ENCODE results near the gene TMEM234. TPM values are rescaled to one million over a fixed set of nuclear protein-coding genes. Genes with fewer than 3 reads are reported as not detected.

The TMEM234 gene
- total RNA-seq, 1 donor from 2014 or later, result 35.5 TPM

DNA sequence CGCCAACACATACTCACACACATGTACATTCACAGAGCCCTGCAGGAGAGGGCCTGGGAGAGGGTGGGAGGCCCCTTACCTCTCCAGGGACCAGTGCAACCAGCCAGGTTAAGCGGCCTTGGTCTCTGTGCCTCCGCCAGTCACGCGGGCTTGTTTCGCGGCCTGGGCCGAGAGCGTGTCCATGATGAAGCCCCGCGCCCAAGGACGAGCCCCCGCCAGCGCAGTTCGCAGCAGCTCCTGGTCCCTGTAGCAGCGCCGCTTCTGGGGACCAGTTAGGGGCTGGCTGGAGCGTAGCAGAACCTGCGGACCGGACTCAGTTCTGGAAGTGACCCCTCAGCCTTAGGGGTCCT, 17.6 kb upstream of the TMEM234 start:
- TF ChIP-seq, protein P1, sequence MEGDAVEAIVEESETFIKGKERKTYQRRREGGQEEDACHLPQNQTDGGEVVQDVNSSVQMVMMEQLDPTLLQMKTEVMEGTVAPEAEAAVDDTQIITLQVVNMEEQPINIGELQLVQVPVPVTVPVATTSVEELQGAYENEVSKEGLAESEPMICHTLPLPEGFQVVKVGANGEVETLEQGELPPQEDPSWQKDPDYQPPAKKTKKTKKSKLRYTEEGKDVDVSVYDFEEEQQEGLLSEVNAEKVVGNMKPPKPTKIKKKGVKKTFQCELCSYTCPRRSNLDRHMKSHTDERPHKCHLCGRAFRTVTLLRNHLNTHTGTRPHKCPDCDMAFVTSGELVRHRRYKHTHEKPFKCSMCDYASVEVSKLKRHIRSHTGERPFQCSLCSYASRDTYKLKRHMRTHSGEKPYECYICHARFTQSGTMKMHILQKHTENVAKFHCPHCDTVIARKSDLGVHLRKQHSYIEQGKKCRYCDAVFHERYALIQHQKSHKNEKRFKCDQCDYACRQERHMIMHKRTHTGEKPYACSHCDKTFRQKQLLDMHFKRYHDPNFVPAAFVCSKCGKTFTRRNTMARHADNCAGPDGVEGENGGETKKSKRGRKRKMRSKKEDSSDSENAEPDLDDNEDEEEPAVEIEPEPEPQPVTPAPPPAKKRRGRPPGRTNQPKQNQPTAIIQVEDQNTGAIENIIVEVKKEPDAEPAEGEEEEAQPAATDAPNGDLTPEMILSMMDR (IDR thresholded peaks at IDR 0.05), result no peak
- ChIA-PET CTCF (interaction anchor here (0.6 to 4.3 kb wide), 15 partner anchors 11 to 120 kb away, joined by 3 to 42 read pairs (median 10); partner anchors contain the start of genes CCDC28B, HDAC1, LCK and MARCKSL1), POLR2A (interaction anchor here (0.9 to 5.2 kb wide), 14 partner anchors 8 to 155 kb away, joined by 3 to 142 read pairs (median 18); partner anchors contain the start of genes BSDC1, CCDC28B, EIF3I and HDAC1)
- Mint-ChIP-seq H3K27ac (peak overlapping the region; percentile 87), H3K36me3 (ENCODE audit: low read depth) (no peaks in the 10 kb centered on the region), H3K4me3 (peak overlapping the region; percentile 89), H3K4me1 (peaks cover 21% of the 10 kb centered on the region), H3K27me3 (no peaks in the 10 kb centered on the region), H3K9me3 (no peaks in the 10 kb centered on the region)
- ATAC-seq (ENCODE audit: low read depth) (no peak), DNase-seq (no peak)
- intact Hi-C loops (cut with micrococcal nuclease), result loop anchor here (1.0 to 2.0 kb wide), 3 partner anchors 15 to 97 kb away; partner anchors contain the start of genes HDAC1 and MARCKSL1

DNA sequence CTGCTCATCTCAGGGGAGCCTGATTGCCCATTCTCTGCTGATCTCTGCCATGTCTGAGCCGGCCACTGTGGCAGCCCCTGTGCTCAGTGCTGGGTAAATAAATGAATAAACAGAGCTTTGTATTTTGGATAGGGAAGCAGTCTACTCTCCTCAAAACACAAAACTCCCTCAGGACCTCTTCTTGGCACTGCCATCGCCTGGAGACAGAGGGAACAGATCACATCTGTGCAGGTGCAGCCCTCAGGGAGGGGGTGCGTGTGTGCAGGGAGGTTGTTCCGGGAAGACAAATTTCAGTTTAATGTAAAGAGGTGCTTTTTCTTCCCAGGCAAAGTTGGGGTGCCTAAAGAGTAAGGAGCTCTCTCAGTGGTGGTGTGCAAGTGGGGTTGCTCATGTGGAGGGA, 17.2 kb upstream of the TMEM234 start:
- peak overlapping the region; percentile 62 for H3K4me3 Mint-ChIP-seq
- ChIA-PET POLR2A (interaction anchor here (0.7 to 5.2 kb wide), 9 partner anchors 7 to 155 kb away, joined by 4 to 142 read pairs (median 20); partner anchors contain the start of genes BSDC1, CCDC28B, EIF3I and HDAC1), CTCF (interaction anchor here (0.6 to 4.3 kb wide), 6 partner anchors 11 to 97 kb away, joined by 4 to 42 read pairs (median 17); partner anchors contain the start of genes HDAC1, LCK and MARCKSL1)
- peaks cover 21% of the 10 kb centered on the region for H3K4me1 Mint-ChIP-seq
- TF ChIP-seq, protein P1 (IDR thresholded peaks at IDR 0.05), result no peak
- peak overlapping the region; percentile 59 for H3K27ac Mint-ChIP-seq
- no peaks in the 10 kb centered on the region for H3K9me3 Mint-ChIP-seq
- no peaks in the 10 kb centered on the region for H3K27me3 Mint-ChIP-seq
- DNase-seq, result no peak
- no peaks in the 10 kb centered on the region for H3K36me3 Mint-ChIP-seq (ENCODE audit: low read depth)
- no peak for ATAC-seq (ENCODE audit: low read depth)
- intact Hi-C loops (cut with micrococcal nuclease), result no loop called here

DNA sequence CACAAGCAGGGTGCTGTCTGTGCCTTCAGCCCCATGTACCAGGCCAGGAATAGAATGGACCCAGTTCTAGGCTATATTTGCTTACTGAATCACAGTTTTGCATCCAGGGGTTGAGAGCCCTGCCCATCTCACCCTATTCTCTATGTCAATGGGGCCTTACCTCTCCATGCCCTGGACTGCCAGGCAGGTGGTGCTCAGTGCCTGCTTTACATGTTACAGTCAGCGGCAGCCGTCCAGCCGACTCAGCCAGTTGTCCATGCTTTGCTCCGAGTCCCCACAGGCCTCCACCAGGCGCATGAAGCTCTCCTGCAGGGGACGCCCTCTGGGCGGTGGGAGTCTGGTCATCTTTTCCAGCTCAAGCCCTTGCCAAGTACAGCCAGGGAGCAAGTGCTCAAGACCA, 12.6 kb upstream of the TMEM234 start:
- Mint-ChIP-seq H3K36me3 (ENCODE audit: low read depth) (peaks cover 28% of the 10 kb centered on the region), H3K9me3 (no peaks in the 10 kb centered on the region), H3K4me1 (peaks cover 2% of the 10 kb centered on the region), H3K27me3 (no peaks in the 10 kb centered on the region), H3K4me3 (no peak overlapping the region), H3K27ac (no peak overlapping the region)
- intact Hi-C loops (cut with micrococcal nuclease), result no loop called here
- ATAC-seq (ENCODE audit: low read depth) (no peak), DNase-seq (no peak)
- CTCF ChIA-PET, result interaction anchor here (1.0 kb wide), 1 partner anchor 18 kb away, joined by 3 read pairs; no protein-coding TSS in a partner anchor
- TF ChIP-seq, protein P1 (IDR thresholded peaks at IDR 0.05), result no peak
- POLR2A ChIA-PET, result no interaction called here

DNA sequence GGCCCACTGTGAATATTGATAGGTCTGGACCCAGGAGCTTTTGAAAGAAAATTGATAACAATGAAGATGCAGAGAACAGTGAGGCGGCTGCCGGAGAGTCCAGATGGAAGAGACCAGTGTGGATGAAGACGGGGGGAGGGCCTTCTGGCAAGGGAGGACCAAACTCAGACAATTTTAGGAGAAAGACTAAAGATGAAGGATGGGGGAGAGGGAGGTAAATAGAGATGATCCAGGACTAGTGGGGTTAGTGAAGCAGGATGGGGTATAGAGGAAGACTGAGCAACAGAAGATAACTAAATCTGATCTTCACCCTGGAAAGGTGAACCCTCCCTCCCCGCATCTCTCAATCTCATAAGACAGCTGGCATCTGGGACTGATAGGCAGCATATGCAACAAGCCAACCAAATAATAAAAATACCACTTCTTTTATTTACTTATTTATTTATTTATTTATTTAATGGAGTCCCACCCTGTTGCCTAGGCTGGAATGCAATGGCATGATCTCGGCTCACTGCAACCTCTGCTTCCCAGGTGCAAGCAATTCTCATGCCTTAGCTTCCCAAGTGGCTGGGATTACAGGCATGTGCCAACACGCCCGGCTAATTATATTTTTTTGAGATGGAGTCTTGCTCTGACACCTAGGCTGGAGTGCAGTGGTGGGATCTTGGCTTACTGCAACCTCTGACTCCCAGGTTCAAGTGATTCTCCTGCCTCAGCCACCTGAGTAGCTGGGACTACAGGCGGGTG, 10.6 kb upstream of the TMEM234 start:
- Mint-ChIP-seq H3K4me3 (no peak overlapping the region), H3K9me3 (no peaks in the 10 kb centered on the region), H3K4me1 (no peaks in the 10 kb centered on the region), H3K27ac (no peak overlapping the region), H3K36me3 (ENCODE audit: low read depth) (peaks cover 48% of the 10 kb centered on the region), H3K27me3 (no peaks in the 10 kb centered on the region)
- intact Hi-C loops (cut with micrococcal nuclease), result no loop called here
- ChIA-PET POLR2A (interaction anchor here (2.7 kb wide), 1 partner anchor 8 kb away, joined by 9 read pairs; no protein-coding TSS in a partner anchor), CTCF (interaction anchor here (1.7 kb wide), 1 partner anchor 16 kb away, joined by 5 read pairs; no protein-coding TSS in a partner anchor)
- DNase-seq, result no peak
- ATAC-seq (ENCODE audit: low read depth), result no peak
- TF ChIP-seq, protein P1 (IDR thresholded peaks at IDR 0.05), result no peak

DNA sequence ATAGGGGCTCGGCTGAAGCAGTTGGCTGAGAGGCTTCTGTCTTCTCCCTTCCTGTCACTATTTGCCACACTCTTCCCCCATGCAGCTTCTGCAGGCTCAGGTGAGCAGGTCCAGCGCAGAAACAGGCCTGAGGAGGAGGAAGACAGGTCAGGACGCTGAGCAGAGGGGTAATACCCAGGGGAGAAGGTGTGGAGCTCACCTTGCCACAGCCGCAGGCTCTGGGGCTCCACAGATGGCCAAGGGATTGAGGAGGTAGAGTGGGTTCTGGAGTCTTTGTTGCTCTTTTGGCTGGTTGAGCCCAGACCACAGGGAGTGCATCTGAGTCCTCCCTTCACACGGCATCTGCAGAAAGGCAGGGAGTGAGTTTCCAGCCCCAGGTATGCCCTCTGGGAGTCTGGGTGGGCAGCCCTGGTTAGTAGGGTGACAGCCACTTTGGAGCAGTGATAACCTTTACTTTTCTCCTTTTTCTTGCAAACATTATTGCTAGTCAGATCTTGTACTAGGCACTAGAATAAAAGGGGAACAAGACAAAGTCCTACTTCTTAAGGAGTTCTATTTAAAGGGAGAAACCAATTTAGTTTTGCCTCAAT, 9.8 kb upstream of the TMEM234 start:
- CTCF ChIA-PET, result interaction anchor here (1.7 kb wide), 1 partner anchor 17 kb away, joined by 5 read pairs; no protein-coding TSS in a partner anchor
- no peak overlapping the region for H3K4me3 Mint-ChIP-seq

More for the DNA sequence above, 9.8 kb upstream of the TMEM234 start:
- intact Hi-C loops (cut with micrococcal nuclease), result no loop called here
- H3K27ac Mint-ChIP-seq, result no peak overlapping the region
- DNase-seq (no peak), ATAC-seq (ENCODE audit: low read depth) (no peak)
- H3K9me3 Mint-ChIP-seq, result no peaks in the 10 kb centered on the region
- POLR2A ChIA-PET, result interaction anchor here (2.7 kb wide), 1 partner anchor 9 kb away, joined by 9 read pairs; no protein-coding TSS in a partner anchor
- H3K36me3 Mint-ChIP-seq (ENCODE audit: low read depth), result peaks cover 54% of the 10 kb centered on the region
- no peaks in the 10 kb centered on the region for H3K27me3 Mint-ChIP-seq
- TF ChIP-seq, protein P1 (IDR thresholded peaks at IDR 0.05), result no peak
- H3K4me1 Mint-ChIP-seq, result no peaks in the 10 kb centered on the region
